Suprapubic skin (tissue), 4 donors: ENCODE results near the gene AHDC1.

Experiments used
- EP300 ChIP-seq: sonication (generic); formaldehyde crosslinking; IDR thresholded peaks from one replicate; pipeline ENCODE4 v1.6.1; 2017; ENCODE audit warnings: antibody characterized with exemption
- POLR2A ChIP-seq, 2 donors: fragments of 450-650 bp; IDR thresholded peaks; one replicate each; pipeline ENCODE4 v1.6.1; 2017; ENCODE audit warnings: antibody characterized with exemption in 2 of 2, mild to moderate bottlenecking in 2 of 2, moderate library complexity in 2 of 2
- POLR2AphosphoS5 ChIP-seq, 3 donors: sonication (generic); formaldehyde crosslinking; IDR thresholded peaks; one replicate each; pipeline ENCODE4 v1.6.1; 2017; ENCODE audit warnings: antibody characterized with exemption in 3 of 3
- TF ChIP-seq, protein P1 (sequence below), 2 donors: fragments of 200-600 bp in 1 of 2; fragments of 450-650 bp in 1 of 2; sonication (generic) in 1 of 2; IDR thresholded peaks; one replicate each; pipeline ENCODE4 v1.5.1; 2016 to 2019; ENCODE audit warnings: antibody characterized with exemption in 2 of 2, mild to moderate bottlenecking in 1 of 2, moderate library complexity in 1 of 2

DNA sequence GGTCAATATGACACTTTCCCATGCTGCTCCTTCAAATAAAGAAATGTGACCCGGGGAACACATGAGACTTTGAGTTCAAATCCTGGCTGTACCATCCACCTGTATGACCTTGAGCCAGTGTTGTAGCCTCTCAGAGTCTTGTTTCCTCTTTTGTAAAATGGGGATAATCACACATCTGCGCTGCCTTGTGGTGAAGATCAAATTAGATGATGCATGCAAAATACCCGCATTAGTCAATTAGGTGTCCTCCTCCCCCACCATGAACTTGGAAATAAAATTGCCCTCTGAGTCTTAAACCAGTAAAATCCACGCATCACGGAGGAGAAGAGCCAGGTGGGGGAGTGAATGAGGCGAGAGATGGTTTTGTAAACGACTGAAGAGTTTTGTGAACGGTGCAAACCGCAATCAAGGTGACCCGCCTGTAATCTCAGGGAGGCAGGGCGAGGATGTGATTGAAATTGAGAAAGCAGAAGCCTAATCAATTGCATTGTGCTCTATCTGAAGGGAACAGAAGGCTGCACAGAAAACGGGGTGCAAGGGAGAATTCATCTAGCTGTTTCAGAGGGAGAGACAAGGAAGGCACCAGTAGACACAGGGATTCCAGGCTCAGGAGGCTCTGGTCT is 5.8 kb upstream of the AHDC1 start:
- TF ChIP-seq POLR2AphosphoS5 (IDR thresholded peaks at IDR 0.05) (no peak), POLR2A (IDR thresholded peaks at IDR 0.05) (no peak), EP300 (no peak)
- TF ChIP-seq, protein P1, sequence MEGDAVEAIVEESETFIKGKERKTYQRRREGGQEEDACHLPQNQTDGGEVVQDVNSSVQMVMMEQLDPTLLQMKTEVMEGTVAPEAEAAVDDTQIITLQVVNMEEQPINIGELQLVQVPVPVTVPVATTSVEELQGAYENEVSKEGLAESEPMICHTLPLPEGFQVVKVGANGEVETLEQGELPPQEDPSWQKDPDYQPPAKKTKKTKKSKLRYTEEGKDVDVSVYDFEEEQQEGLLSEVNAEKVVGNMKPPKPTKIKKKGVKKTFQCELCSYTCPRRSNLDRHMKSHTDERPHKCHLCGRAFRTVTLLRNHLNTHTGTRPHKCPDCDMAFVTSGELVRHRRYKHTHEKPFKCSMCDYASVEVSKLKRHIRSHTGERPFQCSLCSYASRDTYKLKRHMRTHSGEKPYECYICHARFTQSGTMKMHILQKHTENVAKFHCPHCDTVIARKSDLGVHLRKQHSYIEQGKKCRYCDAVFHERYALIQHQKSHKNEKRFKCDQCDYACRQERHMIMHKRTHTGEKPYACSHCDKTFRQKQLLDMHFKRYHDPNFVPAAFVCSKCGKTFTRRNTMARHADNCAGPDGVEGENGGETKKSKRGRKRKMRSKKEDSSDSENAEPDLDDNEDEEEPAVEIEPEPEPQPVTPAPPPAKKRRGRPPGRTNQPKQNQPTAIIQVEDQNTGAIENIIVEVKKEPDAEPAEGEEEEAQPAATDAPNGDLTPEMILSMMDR (IDR thresholded peaks at IDR 0.05): no peak
